ENCODE data around the gene CAMK4. TPM values are rescaled to one million over a fixed set of nuclear protein-coding genes. Genes with fewer than 3 reads are reported as not detected.

The CAMK4 gene
- total RNA-seq, 1 experiment from 2014 or later, result 6.3 TPM

DNA sequence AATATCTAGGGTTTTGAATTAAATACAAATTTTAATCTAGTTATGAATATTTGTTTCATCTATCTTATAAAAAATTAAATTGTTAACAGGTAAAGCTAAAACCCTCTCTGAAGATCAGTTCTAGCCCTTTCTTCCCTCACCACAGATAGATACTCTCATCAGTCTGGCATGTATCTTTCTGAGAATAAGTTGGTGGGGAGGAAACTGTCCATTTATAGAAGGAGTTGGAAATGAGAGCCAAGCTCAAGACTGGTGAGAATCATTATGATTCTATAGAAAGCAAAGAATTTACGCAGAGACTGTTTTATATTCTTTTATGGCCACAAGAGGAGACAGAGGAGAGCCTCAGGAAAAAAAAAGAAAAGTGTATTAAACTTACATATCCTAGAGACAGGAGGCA, 229.1 kb downstream of the CAMK4 start:
- H3K9ac ChIP-seq (ENCODE audit: extremely low read depth, insufficient read length, low read length), result no peak overlapping the region

More for the DNA sequence above, 229.1 kb downstream of the CAMK4 start:
- H3K27me3 Mint-ChIP-seq (ENCODE audit: low read depth), result no peaks in the 10 kb centered on the region
- no CpG with 5 or more reads among the region's 1 CpG for WGBS (ENCODE audit: extremely low coverage, insufficient read length, low lambda C conversion rate)
- Histone ChIP-seq H2AK5ac (ENCODE audit: insufficient read length, low read length) (no peak overlapping the region), H3K79me1 (ENCODE audit: insufficient read depth, low read depth, low read length, poor library complexity, severe bottlenecking) (no peaks in the 10 kb centered on the region), H3K23ac (ENCODE audit: insufficient read length, low read depth, low read length) (no peak overlapping the region), H3K79me2 (ENCODE audit: insufficient read depth, low read length) (no peaks in the 10 kb centered on the region), H4K20me1 (ENCODE audit: control insufficient read depth, insufficient read depth, insufficient read length) (no peaks in the 10 kb centered on the region), H3K56ac (ENCODE audit: insufficient read length, low read depth, low read length) (no peak overlapping the region), H3K4me2 (ENCODE audit: insufficient read depth, insufficient read length, low read length) (no peak overlapping the region), H4K8ac (replicated peaks; ENCODE audit: insufficient read length, low read depth, low read length) (no peak overlapping the region), H2BK120ac (ENCODE audit: low read depth, low read length, poor library complexity, severe bottlenecking) (no peak overlapping the region), H3K14ac (ENCODE audit: insufficient read depth, low read length) (no peak overlapping the region), H3K23me2 (ENCODE audit: insufficient read length, low read depth, low read length, poor library complexity, severe bottlenecking) (no peaks in the 10 kb centered on the region), H2BK12ac (ENCODE audit: insufficient read length, low read depth, low read length) (no peak overlapping the region), H2AFZ (ENCODE audit: low read length) (no peak overlapping the region), H3T11ph (ENCODE audit: low read length) (no peak overlapping the region), H3K4me1 (ENCODE audit: insufficient read depth, low read length) (no peaks in the 10 kb centered on the region), H3K9me3 (ENCODE audit: control insufficient read depth, low read depth, low read length) (no peaks in the 10 kb centered on the region), H3K4ac (ENCODE audit: low read depth, low read length) (no peak overlapping the region), H3K18ac (ENCODE audit: insufficient read length, low read depth, low read length) (no peak overlapping the region), H3K27ac (ENCODE audit: insufficient read length, low read depth, low read length) (no peak overlapping the region), H3K27me3 (ENCODE audit: insufficient read depth, low read length) (no peaks in the 10 kb centered on the region), H2BK20ac (ENCODE audit: low read depth, low read length, poor library complexity, severe bottlenecking) (no peak overlapping the region), H4K91ac (ENCODE audit: insufficient read length, low read depth, low read length) (no peak overlapping the region), H4K5ac (ENCODE audit: insufficient read length, low read depth, low read length) (no peak overlapping the region), H2BK15ac (ENCODE audit: low read depth, low read length) (no peak overlapping the region), H2BK5ac (ENCODE audit: insufficient read length, low read length) (no peak overlapping the region)
- no peaks in the 10 kb centered on the region for H3K36me3 Mint-ChIP-seq (ENCODE audit: insufficient read depth in 1 of 3, low read depth in 3 of 3)
- peaks cover under 1 to 5% of the 10 kb centered on the region in 2 experiments; a peak in 2 of 4 replicates for H3K4me1 Mint-ChIP-seq
- peak overlapping the region in 1 of 3 experiments; percentile 4; a peak in 2 of 7 replicates for H3K27ac Mint-ChIP-seq
- H3K9me3 Mint-ChIP-seq, result no peaks in the 10 kb centered on the region
- TF ChIP-seq, protein P1, sequence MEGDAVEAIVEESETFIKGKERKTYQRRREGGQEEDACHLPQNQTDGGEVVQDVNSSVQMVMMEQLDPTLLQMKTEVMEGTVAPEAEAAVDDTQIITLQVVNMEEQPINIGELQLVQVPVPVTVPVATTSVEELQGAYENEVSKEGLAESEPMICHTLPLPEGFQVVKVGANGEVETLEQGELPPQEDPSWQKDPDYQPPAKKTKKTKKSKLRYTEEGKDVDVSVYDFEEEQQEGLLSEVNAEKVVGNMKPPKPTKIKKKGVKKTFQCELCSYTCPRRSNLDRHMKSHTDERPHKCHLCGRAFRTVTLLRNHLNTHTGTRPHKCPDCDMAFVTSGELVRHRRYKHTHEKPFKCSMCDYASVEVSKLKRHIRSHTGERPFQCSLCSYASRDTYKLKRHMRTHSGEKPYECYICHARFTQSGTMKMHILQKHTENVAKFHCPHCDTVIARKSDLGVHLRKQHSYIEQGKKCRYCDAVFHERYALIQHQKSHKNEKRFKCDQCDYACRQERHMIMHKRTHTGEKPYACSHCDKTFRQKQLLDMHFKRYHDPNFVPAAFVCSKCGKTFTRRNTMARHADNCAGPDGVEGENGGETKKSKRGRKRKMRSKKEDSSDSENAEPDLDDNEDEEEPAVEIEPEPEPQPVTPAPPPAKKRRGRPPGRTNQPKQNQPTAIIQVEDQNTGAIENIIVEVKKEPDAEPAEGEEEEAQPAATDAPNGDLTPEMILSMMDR (conservative IDR thresholded peaks at IDR 0.05), result no peak
- DNase-seq, result no peak
- no peak overlapping the region for H3K4me3 Mint-ChIP-seq
